NCI-H748 treated with DMSO at 0.1 percent for 48 hours (cell line): ENCODE results near the gene RBM6.
A peak's percentile ranks its signal among the peaks of the same experiment; 100 is the strongest.
"Not testable (repeated sequence)": the region's sequence is repeated elsewhere in the genome, so short reads cannot be mapped to it uniquely, and the experiment has no call there.

ENCODE experiments used
- DNase-seq: peaks from one replicate; lab custom pipeline; 2025; lab: John Stamatoyannopoulos, UW

RBM6 gene

DNA sequence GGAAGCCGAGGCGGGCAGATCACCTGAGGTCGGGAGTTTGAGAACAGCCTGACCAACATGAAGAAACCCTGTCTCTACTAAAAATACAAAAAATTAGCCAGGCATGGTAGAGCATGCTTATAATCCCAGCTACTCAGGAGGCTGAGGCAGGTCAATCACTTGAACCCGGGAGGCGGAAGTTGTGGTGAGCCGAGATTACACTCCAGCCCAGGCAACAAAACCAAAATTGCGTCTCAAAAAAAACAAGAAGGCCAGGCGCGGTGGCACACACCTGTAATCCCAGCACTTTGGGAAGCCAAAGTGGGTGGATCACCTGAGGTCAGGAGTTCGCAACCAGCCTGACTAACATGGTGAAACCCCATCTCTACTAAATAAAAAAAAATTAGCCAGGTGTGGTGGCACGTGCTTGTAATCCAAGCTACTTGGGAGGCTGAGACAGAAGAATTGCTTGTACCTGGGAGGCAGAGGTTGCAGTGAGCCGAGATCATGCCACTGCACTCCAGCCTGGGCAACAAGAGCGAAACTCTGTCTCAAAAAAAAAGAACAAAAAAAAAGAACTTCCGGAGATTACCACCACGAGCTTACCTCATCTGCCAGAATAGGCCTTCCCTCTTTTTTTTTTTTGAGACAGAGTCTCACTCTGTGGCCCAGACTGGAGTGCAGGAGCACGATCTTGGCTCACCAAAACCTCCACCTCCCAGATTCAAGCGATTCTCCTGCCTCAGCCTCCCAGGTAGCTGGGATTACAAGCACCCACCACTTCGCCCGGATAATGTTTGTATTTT, 22.0 kb upstream of the RBM6 start:
- not testable (repeated sequence) for DNase-seq

DNA sequence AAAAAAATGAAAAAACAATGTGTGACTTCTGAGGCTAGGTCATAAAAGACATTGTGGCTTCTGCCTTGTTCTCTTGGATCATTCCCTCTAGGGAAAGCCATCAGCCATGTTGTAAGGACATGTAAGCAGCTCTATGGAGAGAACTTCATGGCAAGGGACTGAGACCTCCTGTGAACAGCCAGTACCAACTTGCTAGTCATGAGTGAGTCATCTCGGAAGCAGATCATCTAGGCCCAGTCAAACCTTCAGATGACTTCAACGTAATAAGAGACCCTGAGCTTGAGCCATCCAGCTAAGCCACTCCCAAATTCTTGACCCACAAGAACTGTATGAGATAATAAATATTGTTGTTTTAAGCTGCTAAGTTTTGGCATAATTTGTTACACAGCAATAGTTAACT, 15.3 kb upstream of the RBM6 start:
- no peak for DNase-seq

DNA sequence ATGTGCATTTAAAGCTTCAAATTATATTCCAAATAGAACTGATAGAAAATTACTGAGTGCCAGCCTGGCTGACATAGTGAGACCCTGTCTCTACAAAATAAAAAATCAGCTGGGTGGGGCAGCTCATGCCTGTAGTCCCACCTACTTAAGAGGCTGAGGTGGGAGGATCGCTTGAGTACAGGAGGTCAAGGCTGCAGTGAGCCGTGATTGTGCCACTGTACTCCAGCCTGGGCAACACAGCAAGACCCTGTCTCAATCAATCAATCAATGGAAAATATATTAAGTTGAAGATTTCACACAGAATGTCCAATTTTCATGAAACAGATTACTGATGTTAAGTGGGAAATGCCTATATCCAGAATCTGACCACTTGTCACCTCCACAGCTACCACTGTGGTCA, 14.5 kb upstream of the RBM6 start:
- DNase-seq: no peak

DNA sequence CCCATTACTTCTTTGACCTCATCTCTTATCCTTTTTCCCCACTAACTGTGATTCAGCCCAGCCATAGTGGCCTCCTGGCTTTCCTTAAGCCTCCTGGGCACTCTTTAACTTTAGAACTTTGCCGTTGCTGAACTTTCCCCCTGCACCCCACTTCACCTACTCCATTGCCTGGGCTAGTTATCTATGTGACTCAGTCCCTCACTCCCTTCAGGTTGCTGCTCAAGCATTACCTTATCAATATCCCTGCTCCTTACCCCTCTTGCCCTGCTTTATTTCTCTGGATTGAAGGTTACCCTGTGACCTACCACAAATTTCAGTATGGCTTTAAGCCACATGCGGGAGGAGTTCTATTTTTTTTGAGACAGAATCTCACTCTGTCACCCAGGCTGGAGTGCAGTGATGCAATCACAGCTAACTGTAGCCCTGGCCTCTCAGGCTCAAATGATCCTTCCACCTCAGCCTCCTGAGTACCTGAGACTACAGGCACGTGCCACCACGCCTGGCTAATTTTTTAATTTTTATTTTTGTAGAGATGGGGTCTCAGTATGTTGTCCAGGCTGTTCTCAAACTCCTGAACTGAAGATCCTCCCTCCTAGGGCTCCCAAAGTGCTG, 13.7 kb upstream of the RBM6 start:
- DNase-seq: no peak

DNA sequence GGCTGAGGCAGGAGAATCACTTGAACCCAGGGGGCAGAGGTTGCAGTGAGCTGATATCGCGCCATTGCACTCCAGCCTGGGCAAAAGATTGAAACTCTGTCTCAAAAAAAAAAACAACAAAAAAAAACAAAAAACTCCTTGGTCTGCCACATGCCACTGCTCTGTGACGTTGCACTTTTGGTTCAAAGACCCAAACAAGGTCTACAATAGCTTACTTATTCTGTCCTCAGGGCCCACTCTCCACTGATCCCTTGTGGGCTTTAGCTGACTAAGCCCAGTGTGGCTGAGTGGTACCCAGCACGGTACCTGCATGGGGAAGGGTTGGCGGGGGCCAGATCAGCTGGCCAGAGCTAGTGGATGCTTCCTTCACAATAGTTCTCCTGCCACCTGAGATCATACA, 12.2 kb upstream of the RBM6 start:
- DNase-seq: no peak

DNA sequence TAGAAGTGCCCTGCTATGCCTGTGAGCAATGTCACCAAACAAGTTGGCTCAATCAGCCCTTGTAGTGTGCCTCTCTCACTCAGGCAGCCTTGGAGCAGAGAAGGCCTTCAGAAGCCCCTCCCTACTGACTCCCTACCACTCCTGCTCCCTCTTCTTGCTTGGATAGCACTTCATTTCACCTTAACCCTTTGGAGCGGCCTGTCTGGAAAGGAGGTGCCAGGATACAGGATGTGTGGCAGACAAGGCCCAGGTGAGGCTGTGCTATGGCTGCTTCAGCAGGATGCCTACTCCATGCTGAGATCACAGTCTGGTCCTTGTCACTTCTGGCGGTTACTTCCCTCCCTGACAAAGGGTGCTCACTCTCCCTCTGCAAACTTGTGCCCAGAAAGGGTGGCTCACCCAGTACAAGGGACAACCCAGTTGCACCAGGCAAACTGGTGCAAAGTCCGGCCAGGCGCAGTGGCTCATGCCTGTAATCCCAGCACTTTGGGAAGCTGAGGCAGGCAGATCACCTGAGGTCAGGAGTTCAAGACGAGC, 11.4 kb upstream of the RBM6 start:
- DNase-seq: no peak

DNA sequence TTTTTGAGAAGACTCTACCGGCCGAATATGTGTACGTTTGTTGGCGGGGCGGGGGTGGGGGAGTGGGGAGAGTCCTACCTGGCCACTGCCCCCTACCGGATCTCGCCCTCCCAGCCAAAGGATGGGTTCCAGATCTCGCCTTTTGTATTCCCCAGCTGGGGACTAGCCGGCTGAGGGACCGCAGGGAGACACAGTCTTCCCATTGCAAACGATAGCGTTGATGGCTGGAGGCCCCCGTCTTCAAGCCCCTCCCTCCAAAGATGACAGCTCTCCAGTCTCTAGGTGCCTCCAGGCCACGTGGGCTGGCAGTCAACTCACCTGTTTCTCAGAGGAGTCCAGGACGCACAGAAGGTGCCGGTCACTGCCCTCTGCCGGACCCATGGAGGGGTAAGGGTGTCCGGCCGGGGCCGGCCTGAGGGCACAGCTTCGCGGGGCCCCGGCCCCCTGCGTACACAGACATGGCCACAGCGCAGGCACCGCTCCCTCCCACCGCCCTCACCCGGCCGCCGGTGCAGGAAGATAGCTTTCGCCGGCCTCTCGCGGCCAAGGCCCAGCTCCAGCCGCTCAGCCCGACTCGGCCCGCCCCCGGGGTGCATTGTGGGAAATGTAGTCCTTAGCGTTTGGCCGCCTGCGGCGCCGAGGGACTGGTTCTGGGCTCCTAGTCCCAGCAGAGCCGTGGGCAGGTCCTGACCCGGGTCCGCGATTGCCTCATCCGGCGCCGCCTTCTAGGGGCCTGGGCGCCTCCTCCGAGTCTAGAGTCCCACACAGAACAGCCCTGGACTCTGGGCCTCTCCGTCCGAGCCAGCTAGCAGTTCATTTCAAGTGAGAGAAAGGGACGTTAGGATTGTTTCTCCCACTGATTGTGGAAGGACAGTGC, 10.4 kb upstream of the RBM6 start, which contains the start of gene MON1A:
MON1A (minus strand) TSS at position 521 of the 877 bp plus-strand sequence. CDS start 16,465 bp downstream, outside the sequence.
- DNase-seq: peak; percentile 47

DNA sequence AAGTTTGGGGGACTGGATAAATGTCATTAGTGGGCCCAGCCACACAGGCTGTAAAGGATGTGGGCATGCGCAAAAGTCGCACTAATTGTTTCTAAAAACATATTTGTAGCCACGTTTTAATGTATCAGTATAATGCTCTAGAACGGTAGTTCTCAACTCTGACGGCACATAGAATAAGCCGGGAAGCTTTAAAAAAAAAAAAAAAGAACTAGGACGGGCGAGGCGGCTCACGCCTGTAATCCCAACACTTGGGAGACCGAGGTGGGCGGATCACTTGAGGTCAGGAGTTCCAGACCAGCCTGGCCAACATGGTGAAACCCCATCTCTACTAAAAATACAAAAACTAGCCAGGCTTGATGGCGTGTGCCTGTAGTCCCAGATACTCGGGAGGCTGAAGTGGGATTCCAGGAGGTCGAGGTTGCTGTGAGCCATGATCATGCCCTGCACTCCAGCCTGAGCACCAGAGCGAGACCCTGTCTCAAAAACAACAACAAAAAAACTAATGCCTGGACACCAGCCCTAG, 9.7 kb upstream of the RBM6 start:
- no peak for DNase-seq

DNA sequence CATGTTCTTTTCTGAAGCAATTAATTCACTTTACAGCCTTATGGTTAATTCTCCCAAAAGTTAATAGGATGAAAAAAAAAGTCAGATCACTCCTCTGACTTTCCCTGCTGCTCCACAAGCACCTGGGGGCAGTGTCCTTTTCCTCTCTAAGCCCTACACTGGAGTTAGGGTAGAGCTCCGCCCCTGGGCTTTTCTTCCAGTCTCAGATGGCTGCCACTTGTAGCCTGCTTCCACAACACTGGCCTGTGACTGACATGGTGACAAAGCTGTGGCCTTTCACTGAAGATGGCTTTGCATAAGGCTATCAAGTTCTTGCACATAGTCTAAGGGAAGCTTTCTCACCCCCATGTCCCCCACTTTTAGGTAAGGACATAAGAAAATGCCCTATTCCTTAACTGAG, 9.0 kb upstream of the RBM6 start:
- DNase-seq: no peak

DNA sequence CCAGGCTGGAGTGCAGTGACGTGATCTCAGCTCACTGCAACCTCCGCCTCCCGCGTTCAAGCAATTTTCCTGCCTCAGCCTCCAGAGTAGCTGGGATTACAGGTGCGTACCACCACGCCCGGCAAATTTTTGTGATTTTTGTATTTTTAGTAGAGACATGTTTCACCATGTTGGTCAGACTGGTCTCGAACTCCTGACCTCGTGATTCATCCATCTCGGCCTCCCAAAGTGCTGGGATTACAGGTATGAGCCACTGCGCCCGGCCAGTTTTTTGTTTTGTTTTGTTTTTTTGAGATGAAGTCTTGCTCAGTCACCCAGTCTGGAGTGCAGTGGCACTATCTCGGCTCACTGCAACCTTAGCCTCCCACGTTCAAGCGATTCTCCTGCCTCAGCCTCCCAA, 7.7 kb upstream of the RBM6 start:
- DNase-seq: not testable (repeated sequence)

DNA sequence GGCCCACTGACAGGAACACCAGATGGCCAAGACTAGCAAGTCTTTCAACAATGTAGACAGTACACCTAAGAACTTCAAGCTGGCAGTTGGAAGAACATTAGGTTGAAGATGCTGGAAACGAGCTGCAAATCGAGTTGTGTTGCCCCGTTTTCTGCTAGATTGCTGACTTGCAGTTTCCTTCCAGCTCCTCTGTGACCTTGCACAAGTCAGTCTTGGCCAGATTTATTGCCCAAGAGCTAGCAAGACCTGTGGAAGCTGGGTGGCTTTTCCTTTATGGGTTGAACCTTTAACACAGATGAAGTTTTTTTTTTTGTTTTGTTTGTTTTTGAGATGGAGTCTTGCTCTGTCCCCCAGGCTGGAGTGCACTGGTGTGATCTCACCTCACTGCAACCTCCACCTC, 2.9 kb upstream of the RBM6 start:
- DNase-seq: no peak

DNA sequence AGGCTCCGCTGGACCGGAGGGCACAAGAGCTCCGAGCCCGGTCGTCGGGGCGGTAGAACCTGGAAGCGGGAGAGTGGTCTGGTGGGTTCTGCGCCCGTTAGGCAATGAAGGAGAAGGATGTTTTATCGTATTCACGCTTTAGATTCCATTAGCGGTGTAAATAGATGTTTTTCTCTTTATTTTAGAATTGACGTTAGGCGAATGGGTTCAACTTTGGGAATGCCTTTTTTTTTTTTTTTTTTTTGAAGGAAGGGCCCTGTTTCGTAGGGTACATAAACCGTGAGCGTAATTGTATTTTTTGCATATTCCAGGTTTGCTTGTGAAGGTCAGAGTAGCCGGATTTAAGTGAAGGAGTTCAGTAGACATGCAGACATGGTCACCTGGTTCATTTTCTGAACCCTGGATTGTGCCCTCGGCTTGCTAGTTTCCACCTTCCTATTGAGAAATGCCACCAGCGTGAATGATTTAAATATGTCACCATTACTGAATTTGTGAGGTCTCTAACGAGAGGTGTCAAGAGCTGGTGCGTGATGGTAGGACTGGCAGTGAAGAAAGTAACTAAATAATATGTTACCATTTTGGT, 808 bp downstream of the RBM6 start:
- no peak for DNase-seq

DNA sequence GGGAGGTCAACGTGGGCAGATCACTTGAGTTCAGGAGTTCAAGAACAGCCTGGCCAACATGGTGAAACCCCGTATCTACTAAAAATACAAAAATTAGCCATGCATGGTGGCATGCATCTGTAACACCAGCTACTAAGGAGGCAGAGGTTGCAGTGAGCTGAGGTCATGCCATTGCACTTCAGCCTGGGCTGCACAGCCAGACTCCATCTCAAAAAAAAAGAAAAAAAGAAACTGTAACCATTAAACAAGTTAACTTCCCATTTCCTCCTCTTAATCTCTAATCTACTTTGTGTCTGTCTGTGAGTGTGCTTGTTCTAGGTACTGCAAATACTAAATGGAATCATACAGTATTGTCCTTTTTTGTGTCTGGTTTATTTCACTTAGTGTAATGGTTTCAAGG, 2.7 kb downstream of the RBM6 start:
- DNase-seq: no peak

DNA sequence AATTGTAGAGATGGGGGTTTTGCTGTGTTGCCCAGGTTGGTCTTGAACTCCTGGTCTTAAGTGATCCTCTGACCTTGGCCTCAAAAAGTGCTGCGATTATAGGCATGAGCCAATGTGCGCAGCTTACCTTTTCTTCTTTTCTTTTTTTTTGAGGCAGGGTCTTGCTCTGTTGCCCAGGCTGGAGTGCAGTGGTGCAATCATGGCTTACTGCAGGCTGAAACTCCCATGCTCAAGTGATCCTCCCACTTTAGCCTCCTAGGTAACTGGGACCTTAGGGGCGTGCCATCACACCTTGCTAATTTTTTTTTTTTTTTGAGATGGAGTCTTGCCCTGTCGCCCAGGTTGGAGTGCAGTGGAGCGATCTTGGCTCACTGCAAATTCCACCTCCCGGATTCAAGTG, 13.0 kb downstream of the RBM6 start:
- DNase-seq: no peak

DNA sequence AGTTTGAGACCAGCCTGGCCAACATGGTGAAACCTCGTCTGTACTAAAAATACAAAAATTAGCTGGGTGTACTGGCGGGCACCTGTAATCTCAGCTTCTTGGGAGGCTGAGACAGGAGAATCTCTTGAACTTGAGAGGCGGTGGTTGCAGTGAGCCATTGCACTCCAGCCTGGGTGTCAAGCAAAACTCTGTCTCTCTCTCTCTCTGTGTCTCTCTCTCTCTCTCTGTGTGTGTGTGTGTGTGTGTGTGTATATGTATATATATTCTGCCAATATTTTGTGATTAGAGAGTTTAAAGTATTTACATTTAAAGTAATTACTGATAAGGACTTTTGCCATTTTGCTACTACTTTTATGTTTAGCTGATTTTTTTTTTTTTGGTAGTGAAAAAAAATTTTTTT, 15.7 kb downstream of the RBM6 start:
- no peak for DNase-seq

DNA sequence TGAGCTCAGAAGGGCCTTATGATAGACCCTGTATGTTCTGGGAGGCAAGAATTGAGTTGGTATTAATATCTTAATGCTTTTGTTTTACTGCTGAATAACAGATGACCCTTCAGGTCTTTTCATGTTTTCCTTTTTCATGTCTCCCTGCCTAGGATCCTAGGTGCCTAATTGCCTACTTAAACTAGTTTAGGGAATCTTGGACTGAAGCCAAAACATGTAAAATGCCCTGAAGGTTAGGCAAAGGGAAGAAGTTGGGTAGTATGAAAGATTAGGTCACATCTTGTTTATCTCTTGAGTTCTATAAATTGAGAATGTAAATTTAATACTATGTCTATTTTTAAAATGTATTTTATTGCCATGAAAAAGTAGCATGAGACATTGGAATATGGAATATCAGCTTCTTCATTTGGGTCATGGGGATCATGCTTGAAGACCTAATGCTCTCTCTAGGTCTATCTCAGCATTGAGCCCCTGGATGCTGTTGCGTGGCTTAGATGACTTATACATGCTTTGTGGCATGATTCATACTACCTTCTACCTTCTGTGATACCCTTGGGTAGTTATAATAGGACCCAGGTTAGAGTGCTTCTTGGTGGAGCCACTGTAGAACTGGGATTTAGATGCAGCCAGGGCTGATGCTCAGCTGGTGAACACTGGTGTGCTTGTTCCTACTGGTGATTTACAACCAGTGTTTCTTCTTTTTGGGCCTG, 26.4 kb downstream of the RBM6 start:
- no peak for DNase-seq

DNA sequence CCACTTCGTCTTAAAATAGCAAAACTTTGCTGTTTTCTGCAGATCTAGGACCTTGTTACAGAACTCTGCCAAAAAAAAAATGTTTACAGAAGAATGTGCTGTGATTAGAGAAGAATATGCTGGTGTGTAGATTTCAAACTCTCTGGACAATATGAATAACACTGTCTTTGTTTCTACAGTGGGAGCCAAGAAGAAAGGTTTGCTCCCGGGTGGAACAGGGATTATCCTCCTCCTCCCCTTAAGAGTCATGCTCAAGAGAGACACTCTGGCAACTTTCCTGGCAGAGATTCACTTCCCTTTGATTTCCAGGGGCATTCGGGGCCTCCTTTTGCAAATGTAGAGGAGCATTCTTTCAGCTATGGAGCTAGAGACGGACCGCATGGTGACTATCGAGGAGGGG, 27.3 kb downstream of the RBM6 start:
- no peak for DNase-seq

DNA sequence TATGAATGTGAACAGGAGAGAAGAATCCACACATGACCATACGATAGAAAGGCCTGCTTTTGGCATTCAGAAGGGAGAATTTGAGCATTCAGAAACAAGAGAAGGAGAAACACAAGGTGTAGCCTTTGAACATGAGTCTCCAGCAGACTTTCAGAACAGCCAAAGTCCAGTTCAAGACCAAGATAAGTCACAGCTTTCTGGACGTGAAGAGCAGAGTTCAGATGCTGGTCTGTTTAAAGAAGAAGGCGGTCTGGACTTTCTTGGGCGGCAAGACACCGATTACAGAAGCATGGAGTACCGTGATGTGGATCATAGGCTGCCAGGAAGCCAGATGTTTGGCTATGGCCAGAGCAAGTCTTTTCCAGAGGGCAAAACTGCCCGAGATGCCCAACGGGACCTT, 28.4 kb downstream of the RBM6 start:
- DNase-seq: no peak

DNA sequence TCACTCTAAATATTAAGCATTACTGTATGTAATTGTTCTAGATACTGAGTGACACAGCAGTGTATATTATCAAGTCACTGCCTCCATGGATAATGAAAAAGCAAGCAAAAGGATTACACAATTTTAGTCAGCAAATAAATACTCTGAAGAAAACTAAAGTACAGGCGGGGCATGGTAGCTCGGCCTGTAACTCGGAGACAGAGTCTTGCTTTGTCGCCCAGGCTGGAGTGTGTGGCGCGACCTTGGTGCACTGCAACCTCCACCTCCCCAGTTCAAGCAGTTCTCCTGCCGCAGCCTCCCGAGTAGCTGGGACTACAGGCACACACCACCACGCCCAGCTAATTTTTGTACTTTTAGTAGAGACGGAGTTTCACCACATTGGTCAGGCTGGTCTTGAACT, 32.7 kb downstream of the RBM6 start:
- no peak for DNase-seq

DNA sequence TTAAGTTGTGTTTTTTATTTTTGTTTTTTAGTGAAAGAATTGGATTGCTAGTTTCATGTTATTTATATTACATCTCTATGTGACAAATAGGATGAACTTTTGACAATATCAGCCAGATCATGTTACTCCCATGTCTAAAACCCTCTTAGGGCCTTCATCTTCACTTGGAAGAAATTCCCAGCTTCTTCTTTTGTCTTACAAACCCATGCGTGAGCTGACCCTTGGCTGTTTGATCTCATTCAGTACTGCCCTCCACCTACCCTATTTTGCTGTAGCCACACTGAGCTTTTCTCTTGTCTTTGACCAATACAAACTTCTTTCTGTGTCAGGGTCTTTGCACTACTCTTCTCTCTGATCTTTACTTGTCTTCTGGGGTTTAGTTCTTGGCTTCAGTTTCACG, 37.0 kb downstream of the RBM6 start:
- no peak for DNase-seq

DNA sequence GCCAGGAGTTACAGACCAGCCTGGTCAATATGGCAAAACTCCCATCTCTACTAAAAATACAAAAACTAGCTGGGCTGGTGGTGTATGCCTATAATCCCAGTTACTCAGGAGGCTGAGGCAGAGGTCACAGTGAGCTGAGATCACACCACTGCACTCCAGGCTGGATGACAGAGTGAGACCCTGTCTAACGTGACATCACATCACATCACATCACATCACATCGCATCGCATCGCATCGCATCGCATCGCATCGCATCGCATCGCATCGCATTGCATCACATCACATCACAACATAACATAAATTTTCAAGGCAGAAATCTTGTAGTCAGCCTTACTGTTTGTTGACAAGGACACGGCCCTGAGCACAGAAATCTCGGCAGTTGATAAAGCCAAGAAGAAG, 44.4 kb downstream of the RBM6 start:
- no peak for DNase-seq
